ENCODE results near the gene PRKAR2B.

DNA sequence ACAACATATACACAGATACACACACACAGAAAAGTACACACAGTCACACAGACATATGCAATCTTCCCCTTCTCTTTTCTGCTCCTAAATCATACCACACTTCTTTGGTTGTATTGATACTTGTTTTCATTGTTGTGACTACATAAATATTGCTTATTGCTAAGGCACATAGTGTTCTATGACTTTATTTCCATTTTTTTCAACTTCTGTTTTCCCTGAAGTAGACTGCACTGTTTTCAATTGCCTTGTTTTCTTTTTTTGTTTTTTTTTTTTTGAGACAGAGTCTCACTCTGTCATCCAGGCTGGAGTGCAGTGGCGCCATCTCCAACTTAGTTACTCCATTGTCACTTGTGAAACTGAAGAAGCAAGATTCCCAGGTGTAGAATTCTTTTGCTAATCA lies 10.0 kb upstream of the PRKAR2B start:
- TF ChIP-seq, protein P1, sequence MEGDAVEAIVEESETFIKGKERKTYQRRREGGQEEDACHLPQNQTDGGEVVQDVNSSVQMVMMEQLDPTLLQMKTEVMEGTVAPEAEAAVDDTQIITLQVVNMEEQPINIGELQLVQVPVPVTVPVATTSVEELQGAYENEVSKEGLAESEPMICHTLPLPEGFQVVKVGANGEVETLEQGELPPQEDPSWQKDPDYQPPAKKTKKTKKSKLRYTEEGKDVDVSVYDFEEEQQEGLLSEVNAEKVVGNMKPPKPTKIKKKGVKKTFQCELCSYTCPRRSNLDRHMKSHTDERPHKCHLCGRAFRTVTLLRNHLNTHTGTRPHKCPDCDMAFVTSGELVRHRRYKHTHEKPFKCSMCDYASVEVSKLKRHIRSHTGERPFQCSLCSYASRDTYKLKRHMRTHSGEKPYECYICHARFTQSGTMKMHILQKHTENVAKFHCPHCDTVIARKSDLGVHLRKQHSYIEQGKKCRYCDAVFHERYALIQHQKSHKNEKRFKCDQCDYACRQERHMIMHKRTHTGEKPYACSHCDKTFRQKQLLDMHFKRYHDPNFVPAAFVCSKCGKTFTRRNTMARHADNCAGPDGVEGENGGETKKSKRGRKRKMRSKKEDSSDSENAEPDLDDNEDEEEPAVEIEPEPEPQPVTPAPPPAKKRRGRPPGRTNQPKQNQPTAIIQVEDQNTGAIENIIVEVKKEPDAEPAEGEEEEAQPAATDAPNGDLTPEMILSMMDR (IDR thresholded peaks at IDR 0.05; ENCODE audit: poor library complexity, severe bottlenecking), result no peak
- TF ChIP-seq RAD21 (conservative IDR thresholded peaks at IDR 0.05), result no peak
- TF ChIP-seq EP300 (conservative IDR thresholded peaks at IDR 0.05; ENCODE audit: poor library complexity, severe bottlenecking), result no peak
- no peak for TF ChIP-seq POLR2AphosphoS5 (IDR thresholded peaks at IDR 0.05)
- TF ChIP-seq SMC3 (conservative IDR thresholded peaks at IDR 0.05; ENCODE audit: poor library complexity), result no peak
- no peak for TF ChIP-seq EZH2 (IDR thresholded peaks at IDR 0.05; ENCODE audit: borderline replicate concordance, insufficient read depth, low read length, poor library complexity, severe bottlenecking)
- TF ChIP-seq, protein P2, sequence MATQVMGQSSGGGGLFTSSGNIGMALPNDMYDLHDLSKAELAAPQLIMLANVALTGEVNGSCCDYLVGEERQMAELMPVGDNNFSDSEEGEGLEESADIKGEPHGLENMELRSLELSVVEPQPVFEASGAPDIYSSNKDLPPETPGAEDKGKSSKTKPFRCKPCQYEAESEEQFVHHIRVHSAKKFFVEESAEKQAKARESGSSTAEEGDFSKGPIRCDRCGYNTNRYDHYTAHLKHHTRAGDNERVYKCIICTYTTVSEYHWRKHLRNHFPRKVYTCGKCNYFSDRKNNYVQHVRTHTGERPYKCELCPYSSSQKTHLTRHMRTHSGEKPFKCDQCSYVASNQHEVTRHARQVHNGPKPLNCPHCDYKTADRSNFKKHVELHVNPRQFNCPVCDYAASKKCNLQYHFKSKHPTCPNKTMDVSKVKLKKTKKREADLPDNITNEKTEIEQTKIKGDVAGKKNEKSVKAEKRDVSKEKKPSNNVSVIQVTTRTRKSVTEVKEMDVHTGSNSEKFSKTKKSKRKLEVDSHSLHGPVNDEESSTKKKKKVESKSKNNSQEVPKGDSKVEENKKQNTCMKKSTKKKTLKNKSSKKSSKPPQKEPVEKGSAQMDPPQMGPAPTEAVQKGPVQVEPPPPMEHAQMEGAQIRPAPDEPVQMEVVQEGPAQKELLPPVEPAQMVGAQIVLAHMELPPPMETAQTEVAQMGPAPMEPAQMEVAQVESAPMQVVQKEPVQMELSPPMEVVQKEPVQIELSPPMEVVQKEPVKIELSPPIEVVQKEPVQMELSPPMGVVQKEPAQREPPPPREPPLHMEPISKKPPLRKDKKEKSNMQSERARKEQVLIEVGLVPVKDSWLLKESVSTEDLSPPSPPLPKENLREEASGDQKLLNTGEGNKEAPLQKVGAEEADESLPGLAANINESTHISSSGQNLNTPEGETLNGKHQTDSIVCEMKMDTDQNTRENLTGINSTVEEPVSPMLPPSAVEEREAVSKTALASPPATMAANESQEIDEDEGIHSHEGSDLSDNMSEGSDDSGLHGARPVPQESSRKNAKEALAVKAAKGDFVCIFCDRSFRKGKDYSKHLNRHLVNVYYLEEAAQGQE (IDR thresholded peaks at IDR 0.05; ENCODE audit: borderline replicate concordance), result no peak
- no peak for TF ChIP-seq TAF1 (IDR thresholded peaks at IDR 0.05; ENCODE audit: low read depth)
- no peak for TF ChIP-seq MXI1 (conservative IDR thresholded peaks at IDR 0.05; ENCODE audit: poor library complexity, severe bottlenecking)
